Activated naive CD4-positive, alpha-beta T cell treated with anti-CD3 and anti-CD28 coated beads, Interleukin-2, amount 50 U/mL, for 24 hours (primary cell): Measurements from ENCODE around the gene ZNF320.
"Not testable (repeated sequence)": the region's sequence is repeated elsewhere in the genome, so short reads cannot be mapped to it uniquely, and the experiment has no call there.

ENCODE experiments used
- H3K27ac Mint-ChIP-seq: one replicate; pipeline ENCODE4 v1.8.0; 2021; ENCODE audit warnings: mild to moderate bottlenecking, mixed read lengths
- H3K27me3 Mint-ChIP-seq: one replicate; pipeline ENCODE4 v1.8.0; 2021; ENCODE audit warnings: mixed read lengths
- H3K36me3 Mint-ChIP-seq: one replicate; pipeline ENCODE4 v1.8.0; 2021; ENCODE audit warnings: mixed read lengths
- H3K4me1 Mint-ChIP-seq: one replicate; pipeline ENCODE4 v1.8.0; 2021; ENCODE audit warnings: mixed read lengths
- H3K4me3 Mint-ChIP-seq: one replicate; pipeline ENCODE4 v1.8.0; 2021; ENCODE audit warnings: mild to moderate bottlenecking, mixed read lengths
- H3K9me3 Mint-ChIP-seq: one replicate; pipeline ENCODE4 v1.8.0; 2021; ENCODE audit warnings: mixed read lengths

The ZNF320 gene

GRCh38 chr19:52889076-52889475 is 8.4 kb downstream of the ZNF320 start:
- peaks cover 65% of the 10 kb centered on the region for H3K36me3 Mint-ChIP-seq

GRCh38 chr19:52880895-52881389 is 16.5 kb downstream of the ZNF320 start:
- no peak overlapping the region for H3K27ac Mint-ChIP-seq
- no peak overlapping the region for H3K4me3 Mint-ChIP-seq
- H3K9me3 Mint-ChIP-seq, result peaks cover 22% of the 10 kb centered on the region

More at GRCh38 chr19:52889076-52889475, 8.4 kb downstream of the ZNF320 start:
- H3K4me3 Mint-ChIP-seq, result no peak overlapping the region
- H3K27ac Mint-ChIP-seq, result no peak overlapping the region
- peaks cover 6% of the 10 kb centered on the region for H3K4me1 Mint-ChIP-seq
- H3K27me3 Mint-ChIP-seq, result no peaks in the 10 kb centered on the region
- peaks cover 12% of the 10 kb centered on the region for H3K9me3 Mint-ChIP-seq

GRCh38 chr19:52872996-52873395 is 24.4 kb downstream of the ZNF320 start:
- not testable (repeated sequence) for H3K4me1 Mint-ChIP-seq, H3K4me3 Mint-ChIP-seq, H3K27ac Mint-ChIP-seq, H3K27me3 Mint-ChIP-seq
- peaks cover 52% of the 10 kb centered on the region for H3K9me3 Mint-ChIP-seq
- H3K36me3 Mint-ChIP-seq, result peaks cover 26% of the 10 kb centered on the region

More at GRCh38 chr19:52880895-52881389, 16.5 kb downstream of the ZNF320 start:
- Mint-ChIP-seq H3K27me3 (no peaks in the 10 kb centered on the region), H3K4me1 (no peaks in the 10 kb centered on the region), H3K36me3 (peaks cover 62% of the 10 kb centered on the region)

- no peak overlapping the region for H3K4me3 Mint-ChIP-seq
- H3K27ac Mint-ChIP-seq, result no peak overlapping the region
- no peaks in the 10 kb centered on the region for H3K4me1 Mint-ChIP-seq
- peaks cover 45% of the 10 kb centered on the region for H3K9me3 Mint-ChIP-seq
- H3K27me3 Mint-ChIP-seq, result no peaks in the 10 kb centered on the region
- H3K36me3 Mint-ChIP-seq, result peaks cover 23% of the 10 kb centered on the region
Measured at GRCh38 chr19:52871466-52871865, 26.0 kb downstream of the ZNF320 start.

GRCh38 chr19:52868031-52868430 is 29.4 kb downstream of the ZNF320 start:
- not testable (repeated sequence) for H3K27me3 Mint-ChIP-seq, H3K27ac Mint-ChIP-seq, H3K4me1 Mint-ChIP-seq, H3K4me3 Mint-ChIP-seq
- Mint-ChIP-seq H3K36me3 (peaks cover 17% of the 10 kb centered on the region), H3K9me3 (peaks cover 19% of the 10 kb centered on the region)

- Mint-ChIP-seq H3K36me3 (peaks cover 30% of the 10 kb centered on the region), H3K4me1 (peaks cover 34% of the 10 kb centered on the region), H3K9me3 (peaks cover 16% of the 10 kb centered on the region), H3K27ac (peak within 1 kb of the TSS; percentile 92), H3K4me3 (peak within 1 kb of the TSS; percentile 98)
- not testable (repeated sequence) for H3K27me3 Mint-ChIP-seq
Measured at GRCh38 chr19:52857378-52858191, 39.9 kb downstream of the ZNF320 start, which contains the start of gene ZNF468. TSS of gene ZNF468 (minus strand) at chr19:52857619. CDS start at chr19:52854272, 3,347 bp downstream.

- Mint-ChIP-seq H3K27ac (peak overlapping the region; percentile 92), H3K9me3 (peaks cover 16% of the 10 kb centered on the region), H3K4me1 (peaks cover 34% of the 10 kb centered on the region), H3K4me3 (peak overlapping the region; percentile 98), H3K36me3 (peaks cover 33% of the 10 kb centered on the region)
- not testable (repeated sequence) for H3K27me3 Mint-ChIP-seq
Measured at GRCh38 chr19:52856540-52857377, 40.7 kb downstream of the ZNF320 start.
